GM19452 (cell line): ENCODE measurements around the gene IFITM10.
"Not testable (repeated sequence)": the region's sequence is repeated elsewhere in the genome, so short reads cannot be mapped to it uniquely, and the experiment has no call there.

ENCODE experiments used
- ATAC-seq: cut with Tn5 transposase; IDR thresholded peaks from one replicate; pipeline ENCODE4 v1.9.1; 2021; ENCODE audit not compliant: unreplicated experiment

IFITM10 gene

DNA sequence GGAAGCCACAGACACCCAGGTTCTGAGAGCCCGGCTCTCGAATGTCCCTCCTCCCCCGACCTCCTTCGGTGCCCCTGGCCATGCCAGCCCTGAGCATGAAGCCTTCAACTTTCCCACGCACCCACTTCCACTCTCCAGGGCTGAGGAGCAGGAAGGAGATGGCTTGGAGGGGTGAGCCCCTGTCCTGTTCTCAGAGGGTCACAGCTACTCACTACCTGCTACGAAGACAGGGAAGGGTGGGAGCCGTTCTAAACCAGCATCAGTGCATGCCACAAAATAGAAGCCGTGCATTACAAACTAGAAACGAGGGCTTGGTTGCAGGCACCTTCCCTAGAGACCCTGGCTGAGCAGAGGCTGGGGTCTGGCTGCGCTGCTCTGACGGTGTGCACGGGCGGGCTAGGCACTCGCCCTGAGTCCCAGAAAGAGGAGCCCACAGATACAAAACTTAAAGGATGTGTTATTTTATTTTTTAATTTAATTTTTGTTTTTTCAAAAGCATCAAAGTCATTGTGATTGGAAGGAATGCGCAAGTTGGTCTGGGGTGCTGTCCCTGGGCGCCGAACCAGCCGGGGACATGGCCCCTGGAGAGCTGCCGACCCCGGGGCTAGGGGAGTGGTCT is 57.6 kb downstream of the IFITM10 start:
- ATAC-seq: no peak

DNA sequence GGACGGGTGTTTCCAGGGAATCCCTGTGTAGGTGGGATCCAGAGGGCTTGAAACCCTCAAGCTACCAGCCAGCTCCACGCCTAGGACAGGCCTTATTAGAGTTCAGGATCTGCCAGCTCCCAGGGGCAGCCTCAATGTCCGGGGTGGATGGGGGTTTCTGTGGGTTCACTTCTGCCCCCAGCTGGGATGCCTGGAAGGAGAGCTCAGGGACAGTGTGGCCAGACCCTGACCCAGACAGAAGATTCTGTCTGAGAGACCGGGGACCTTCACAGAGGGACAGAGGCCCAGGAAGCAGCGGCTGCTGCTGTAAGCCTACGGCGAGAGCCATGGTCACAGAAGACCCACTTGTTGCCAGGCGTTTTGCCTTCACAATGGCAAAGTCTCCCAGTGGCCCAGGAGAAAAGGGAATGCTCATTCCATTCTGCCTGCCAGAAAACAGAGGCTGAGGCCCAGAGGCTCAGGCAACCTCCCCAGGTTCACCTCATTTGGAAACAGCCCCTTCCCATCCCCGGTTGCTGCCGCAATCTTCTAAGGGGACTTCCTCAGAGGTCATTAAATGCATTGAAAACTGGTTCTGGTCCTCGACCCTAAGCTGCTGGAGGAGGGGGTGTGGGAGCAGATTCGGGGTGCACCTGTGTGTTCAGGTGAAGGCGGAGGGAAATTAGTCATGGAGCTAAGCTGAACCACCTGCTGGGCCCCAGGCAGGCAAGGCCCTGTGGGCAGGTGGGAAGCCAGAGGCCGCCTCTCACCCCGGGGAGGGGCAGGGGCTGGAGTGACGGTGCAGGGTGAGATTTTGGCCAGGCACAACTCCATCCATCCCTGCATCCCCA is 58.3 kb downstream of the IFITM10 start:
- no peak for ATAC-seq

DNA sequence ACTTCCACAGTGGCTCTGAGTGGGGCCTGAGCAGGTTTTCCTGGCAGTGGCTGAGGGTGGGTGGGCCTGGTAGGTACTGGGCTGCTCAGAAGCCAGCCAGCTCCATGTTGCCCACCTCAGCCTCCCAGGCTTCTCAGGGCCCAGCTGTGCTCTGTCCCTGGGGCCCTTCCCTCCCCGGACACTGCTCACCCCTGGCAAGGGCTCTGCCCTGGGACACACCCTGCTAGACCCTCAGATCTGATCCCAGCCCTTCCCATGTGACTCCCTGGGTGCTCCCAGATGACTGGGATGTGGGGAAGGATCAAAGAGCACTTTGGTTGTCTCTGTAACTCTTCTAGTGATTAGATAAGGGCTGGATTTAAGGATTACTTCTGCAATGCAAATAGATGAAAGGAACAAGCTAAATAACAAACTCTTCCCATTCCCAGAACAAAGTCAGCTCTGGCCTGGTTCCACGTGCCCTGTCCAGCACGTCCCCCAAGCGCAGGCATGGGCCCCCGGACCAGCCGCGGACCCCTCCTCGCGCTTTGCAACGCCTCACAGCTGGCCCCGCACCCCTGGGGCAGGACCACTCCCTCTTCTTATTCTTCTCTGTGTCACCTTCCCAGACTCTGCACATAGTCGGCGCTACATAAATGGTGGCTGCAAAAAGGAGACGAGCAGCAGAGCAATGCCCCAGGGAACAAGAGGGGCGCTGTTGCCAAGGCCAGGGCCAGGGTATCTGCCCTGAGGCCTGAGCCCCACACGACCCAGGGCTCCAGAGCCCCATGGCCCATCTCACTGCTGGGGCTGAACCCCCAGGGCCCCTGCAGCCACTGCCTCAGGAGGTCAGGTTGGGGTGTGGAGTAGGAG is 59.1 kb downstream of the IFITM10 start:
- no peak for ATAC-seq

DNA sequence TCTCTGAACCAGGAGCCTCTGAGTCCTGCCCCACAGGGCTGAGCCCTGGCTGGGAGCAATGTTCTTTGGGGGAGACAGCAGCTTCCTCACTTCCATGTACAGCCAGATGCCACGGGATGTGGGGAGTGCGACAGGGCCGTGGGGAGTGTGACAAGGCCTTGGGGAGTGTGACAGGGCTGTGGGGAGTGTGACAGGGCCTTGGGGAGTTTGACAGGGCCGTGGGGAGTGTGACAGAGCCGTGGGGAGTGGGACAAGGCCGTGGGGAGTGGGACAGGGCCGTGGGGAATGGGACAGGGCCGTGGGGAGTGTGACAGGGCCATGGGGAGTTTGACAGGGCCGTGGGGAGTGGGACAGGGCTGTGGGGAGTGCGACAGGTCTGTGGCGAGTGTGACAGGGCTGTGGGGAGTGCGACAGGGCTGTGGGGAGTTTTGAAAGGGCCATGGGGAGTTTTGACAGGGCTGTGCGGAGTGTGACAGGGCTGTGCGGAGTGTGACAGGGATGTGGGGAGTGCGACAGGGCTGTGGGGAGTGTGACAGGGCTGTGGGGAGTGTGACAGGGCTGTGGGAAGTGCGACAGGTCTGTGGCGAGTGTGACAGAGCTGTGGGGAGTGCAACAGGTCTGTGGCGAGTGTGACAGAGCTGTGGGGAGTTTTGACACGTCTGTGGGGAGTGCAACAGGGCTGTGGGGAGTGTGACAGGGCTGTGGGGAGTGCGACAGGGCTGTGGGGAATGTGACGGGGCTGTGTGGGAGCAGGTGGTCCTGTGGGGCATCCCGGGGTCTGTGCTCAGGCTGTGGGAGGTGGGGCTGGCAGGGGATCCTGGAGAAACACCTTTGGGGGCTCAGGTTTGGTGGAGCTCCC is 60.0 kb downstream of the IFITM10 start:
- no peak for ATAC-seq

DNA sequence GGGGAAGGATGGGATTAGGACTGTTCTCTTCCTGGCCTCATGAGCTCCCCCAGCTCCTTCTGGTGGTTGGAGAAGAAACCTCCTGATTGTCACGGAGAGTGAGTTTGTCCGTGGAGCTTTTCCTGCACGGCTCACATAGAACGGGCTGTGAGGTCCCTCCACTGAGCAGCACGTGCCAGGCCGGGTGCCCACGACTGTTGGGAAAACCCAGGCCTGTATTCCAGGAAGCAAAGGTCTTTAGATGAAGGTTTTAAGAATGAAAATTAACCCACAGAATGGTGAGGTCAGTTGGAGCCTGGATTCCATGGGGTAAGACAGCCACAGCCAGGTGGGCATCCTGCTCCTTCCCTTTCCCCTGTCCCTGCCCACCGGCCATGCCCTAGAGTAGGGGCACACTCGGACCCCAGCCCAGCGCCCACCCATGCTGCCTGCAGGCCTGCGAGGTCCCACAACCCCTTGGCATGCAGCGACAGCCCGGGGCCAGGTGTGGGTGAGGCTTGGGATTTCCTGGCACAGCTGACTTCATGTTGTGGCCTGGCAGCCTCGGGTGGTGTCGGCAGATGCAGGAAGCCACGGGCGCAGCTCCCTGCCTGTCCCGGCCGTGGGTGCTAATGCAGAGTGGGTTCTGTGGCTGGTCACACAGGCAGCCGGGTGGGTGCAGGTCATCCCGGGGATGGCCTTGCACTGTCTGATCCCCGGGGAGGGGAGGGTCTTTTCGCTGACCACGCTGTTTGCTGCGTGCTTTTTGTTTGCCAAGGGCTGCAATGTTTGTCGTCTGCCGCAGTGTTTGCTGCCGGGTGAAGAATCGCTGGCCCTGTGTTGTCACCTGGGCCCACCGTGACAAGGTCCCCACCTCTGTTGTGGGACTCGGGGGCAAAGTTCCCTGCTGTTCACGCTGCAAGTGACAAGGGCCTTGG is 60.9 kb downstream of the IFITM10 start:
- not testable (repeated sequence) for ATAC-seq

DNA sequence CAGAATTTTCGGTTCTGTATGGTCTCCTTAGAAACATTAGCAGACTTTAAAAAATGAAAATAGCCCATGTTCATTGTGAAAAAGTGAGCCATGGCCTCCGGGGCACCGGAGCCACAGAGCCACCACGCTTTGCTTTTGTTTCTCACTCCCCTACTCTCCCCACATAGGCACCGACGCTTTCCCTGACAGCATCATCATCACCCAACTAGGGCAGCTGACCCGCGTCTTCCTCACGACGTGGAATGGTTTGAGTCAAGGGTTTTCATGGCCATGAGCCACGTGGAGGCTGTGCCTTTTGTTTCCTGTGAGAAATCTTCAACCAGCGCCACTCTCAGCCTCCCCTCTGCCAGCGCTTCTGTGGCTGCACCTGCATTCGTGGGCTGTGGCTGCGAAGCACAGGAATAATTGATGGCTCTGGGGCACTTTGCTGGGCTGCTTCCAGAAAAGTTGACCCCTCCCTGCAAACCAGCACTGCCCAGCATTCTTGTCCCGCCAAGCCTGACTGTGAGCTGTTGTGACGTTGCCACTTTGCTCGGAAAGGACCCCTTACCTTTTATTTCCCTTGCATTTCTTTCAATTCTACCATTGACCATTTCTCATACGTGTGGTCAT is 62.0 kb downstream of the IFITM10 start:
- ATAC-seq: not testable (repeated sequence)

DNA sequence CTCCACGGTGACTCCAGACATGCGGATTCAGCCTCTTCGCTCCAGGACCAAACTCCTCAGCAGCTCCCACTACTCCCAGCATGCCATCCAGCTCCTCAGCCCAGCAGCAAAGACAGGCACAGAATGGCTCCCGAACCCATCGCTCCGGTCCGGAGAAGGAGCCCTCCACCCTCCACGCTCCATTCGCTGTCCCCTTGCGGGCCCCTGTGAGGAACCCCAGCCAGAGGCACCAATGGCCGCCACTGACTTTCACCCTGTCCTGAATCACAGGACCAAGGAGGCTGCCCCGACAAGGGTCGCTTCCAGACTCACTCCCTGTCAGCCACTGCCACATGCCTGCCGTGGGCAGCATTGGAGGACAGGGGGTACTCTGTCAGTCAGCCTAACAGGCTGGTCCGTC is 64.2 kb downstream of the IFITM10 start:
- not testable (repeated sequence) for ATAC-seq

DNA sequence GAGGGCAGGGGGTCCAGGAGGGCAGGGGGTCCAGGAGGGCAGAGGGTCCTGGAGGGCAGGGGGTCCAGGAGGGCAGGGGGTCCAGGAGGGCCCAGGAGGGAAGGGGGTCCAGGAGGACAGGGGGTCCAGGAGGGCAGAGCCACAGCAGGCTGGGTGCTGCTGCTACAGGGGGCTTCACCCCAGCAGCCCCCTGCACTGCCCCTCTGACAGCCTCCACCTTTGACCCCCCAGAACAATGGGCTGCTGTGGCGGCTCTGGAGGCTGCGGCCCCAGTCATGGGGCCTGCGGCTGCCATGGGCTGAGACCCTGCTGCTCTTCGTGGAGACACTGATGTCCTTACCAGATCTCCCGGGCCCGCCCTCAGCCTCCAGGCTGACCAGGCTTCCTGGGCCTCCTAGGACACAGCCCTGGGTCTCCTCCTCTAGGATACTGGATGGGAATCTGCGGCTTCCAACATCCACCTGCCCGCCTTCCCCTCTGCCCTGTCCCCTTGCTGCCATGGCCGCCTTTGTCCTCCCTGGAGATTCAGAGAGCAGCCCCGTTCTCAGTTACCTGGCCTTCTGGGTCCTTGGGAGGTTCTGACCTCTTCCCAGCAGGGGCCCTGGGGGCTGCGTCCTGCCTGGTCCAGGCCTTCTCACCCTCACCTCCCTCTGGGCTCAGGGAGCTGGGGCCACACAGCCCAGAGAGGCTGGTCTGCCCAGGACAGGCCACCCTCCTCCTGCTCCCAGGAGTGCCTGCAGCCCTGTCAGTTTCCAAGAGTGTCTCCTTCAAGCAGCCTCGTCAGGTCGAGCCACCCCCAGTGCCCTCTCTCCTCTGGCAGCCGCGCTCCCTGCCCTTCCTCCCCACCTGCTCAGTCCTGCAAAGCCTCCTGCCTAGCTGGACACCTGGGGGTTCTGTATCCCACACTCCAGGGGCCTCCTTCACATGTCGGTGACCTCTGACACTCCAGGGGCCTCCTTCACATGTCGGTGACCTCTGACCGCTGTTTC is 65.2 kb downstream of the IFITM10 start:
- ATAC-seq: not testable (repeated sequence)

DNA sequence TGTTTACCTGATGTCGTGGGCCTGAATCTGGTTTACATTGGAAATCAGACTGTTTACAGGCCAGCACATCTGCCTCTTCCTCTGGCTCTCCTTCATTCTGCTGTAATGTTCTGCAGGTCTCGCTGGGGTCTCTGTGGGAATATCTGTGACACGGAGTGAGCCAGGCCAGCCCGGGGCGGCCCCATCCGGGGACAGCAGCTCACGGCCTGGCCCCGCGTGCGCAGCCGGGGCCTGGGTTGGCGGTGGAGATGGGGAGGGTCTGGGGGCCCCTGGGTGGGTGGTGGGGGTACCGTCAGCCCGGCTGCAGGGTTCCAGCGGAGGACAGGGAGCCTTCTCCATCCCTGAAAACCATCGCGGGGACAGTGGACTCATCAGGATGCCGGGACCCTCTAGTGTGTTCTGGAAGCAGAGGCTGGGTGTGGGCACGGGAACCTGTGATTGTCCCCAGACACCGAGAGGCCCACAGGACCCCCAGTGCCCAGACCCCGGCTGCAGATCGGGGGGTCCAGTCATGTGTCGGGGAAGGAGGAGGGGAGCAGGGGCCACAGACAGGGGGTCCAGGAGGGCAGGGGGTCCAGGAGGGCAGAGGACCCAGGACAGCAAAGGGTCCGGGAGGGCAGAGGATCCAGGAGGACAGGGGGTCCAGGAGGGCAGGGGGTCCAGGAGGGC is 66.4 kb downstream of the IFITM10 start:
- ATAC-seq: not testable (repeated sequence)

DNA sequence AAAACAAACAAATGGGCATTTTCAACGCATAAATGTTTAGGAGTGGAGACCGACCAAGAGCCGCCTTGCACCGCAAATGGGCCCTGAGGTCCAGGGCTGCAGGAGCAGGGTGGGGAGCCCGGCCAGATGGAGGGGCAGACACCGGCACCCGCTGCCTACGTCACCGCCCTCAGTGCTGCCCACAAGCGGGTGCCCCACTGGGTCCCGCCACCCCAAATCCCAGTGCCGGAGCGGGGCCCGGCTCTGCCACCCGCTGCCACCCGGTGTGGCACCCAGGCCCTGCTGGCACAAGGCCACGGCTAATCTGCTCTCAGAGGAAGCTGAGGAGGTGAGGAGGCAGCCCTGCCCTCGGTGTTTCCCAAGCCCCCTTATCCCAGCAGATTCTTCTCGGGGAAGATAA is 67.2 kb downstream of the IFITM10 start:
- not testable (repeated sequence) for ATAC-seq
